ENCODE measurements around the gene SSTR3.

SSTR3 gene

GRCh38 chr22:37215890-37216289 lies 3.6 kb upstream of the SSTR3 start:
- no peak for DNase-seq
- Mint-ChIP-seq H3K9me3 (peaks cover 3% of the 10 kb centered on the region), H3K27ac (no peak overlapping the region), H3K36me3 (peaks cover 28% of the 10 kb centered on the region), H3K4me3 (no peak overlapping the region), H3K4me1 (peaks cover 59% of the 10 kb centered on the region), H3K27me3 (no peaks in the 10 kb centered on the region)
- CTCF ChIA-PET, result interaction anchor here (0.8 to 3.0 kb wide), 3 partner anchors 14 to 16 kb away, joined by 3 to 17 read pairs (median 3); no protein-coding TSS in a partner anchor

GRCh38 chr22:37214731-37215030 lies 2.4 kb upstream of the SSTR3 start:
- DNase-seq, result peak; percentile 5
- H3K4me3 Mint-ChIP-seq, result no peak overlapping the region
- H3K4me1 Mint-ChIP-seq, result peaks cover 47% of the 10 kb centered on the region
- no peak overlapping the region for H3K27ac Mint-ChIP-seq
- peaks cover 20% of the 10 kb centered on the region for H3K36me3 Mint-ChIP-seq
- no peaks in the 10 kb centered on the region for H3K27me3 Mint-ChIP-seq
- H3K9me3 Mint-ChIP-seq, result no peaks in the 10 kb centered on the region
- CTCF ChIA-PET, result no interaction called here

DNA sequence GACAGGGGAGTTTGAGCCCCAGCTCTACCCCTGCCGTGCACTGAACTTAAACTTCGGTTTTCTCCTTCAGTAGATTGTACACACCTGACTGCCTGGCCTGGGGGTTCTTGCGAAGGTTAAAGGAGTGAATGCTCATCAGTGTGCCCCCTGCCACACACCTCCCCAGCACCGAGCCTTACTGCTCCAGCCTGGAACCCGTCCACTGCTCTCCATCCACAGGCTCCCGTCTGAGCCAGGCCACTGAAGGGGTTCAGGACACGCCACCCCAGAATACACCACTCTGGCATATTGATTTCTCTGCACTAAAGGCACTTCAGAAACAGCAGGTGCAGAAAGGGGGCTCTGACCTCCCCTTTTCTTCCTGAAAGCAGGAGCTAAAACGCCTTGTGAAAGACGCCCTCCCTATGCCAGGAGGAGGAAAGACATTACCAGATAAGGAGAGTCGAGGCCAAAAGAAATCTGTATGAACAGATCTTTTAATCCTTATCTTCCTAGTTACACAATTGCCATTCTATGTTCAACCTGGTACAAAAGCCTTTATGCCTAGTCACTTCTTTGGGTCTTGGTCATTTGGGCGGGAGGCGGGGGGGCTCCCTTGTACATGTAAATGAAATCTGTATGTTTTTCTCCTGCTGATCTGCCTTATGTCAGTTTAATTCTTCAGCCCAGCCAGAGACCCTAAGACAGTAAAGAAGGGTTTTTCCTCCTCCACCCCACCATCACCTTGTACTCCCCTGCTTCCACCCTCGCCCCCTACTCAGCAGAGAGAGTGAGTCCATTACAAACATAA lies 1.9 kb upstream of the SSTR3 start:
- Mint-ChIP-seq H3K27me3 (no peaks in the 10 kb centered on the region), H3K4me3 (no peak overlapping the region), H3K4me1 (peaks cover 43% of the 10 kb centered on the region), H3K9me3 (no peaks in the 10 kb centered on the region), H3K36me3 (peaks cover 20% of the 10 kb centered on the region), H3K27ac (peak overlapping the region; percentile 50)
- peak; percentile 15 for DNase-seq
- CTCF ChIA-PET, result no interaction called here

DNA sequence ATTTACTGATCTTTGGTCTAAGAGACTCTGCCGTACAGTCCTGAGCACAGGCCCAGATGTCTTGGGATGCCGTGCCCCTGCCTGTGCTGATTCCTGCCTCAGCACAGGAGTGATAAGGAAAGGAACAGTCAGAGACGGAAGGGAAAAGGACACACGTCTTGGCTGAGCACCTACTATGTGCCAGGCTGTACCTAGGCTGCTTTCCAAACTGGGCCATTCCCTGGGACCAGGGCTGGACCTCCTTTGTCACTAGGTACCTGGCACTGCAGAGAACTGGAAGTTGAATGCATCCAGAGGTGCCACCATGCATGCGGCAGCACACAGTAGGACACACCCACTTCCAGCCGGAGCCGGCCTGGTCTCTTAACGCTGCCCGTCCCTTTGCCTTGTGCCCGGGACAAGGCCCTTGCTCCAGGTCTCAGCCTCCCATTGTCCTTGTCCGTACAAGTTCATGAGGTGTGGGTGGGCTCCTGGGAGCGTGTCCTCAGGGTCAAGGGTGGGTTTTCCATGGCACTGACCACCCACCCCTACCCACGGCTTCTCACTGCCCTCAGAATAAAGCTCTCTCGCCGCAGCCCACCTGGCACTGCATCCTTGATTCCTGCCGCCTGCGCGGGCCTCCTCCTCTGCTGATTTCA lies 1.1 kb upstream of the SSTR3 start:
- CTCF ChIA-PET, result no interaction called here
- H3K36me3 Mint-ChIP-seq, result peaks cover 20% of the 10 kb centered on the region
- H3K27me3 Mint-ChIP-seq, result no peaks in the 10 kb centered on the region
- H3K4me3 Mint-ChIP-seq, result no peak overlapping the region
- H3K4me1 Mint-ChIP-seq, result peaks cover 43% of the 10 kb centered on the region
- H3K27ac Mint-ChIP-seq, result no peak overlapping the region
- H3K9me3 Mint-ChIP-seq, result no peaks in the 10 kb centered on the region
- DNase-seq, result peak; percentile 14

DNA sequence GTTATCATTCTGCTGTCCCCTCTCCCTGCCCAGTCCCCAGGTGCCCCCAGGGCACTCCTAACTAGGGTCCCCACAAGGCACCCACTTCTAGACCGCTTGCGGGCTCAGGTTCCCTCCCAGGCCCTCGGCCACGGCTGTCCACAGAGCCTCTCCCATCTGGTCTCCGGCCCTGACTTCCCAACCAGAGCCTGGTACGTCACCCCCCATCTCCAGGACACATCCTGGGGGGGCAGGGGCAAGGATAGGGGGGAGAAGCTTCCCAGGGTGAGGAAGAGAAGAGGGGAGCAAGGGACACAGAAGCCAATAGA lies 457 bp downstream of the SSTR3 start:
- peaks cover 40% of the 10 kb centered on the region for H3K4me1 Mint-ChIP-seq
- no peaks in the 10 kb centered on the region for H3K9me3 Mint-ChIP-seq
- CTCF ChIA-PET, result no interaction called here
- no peaks in the 10 kb centered on the region for H3K27me3 Mint-ChIP-seq
- DNase-seq, result no peak
- H3K4me3 Mint-ChIP-seq, result no peak overlapping the region
- peaks cover 15% of the 10 kb centered on the region for H3K36me3 Mint-ChIP-seq
- no peak overlapping the region for H3K27ac Mint-ChIP-seq

DNA sequence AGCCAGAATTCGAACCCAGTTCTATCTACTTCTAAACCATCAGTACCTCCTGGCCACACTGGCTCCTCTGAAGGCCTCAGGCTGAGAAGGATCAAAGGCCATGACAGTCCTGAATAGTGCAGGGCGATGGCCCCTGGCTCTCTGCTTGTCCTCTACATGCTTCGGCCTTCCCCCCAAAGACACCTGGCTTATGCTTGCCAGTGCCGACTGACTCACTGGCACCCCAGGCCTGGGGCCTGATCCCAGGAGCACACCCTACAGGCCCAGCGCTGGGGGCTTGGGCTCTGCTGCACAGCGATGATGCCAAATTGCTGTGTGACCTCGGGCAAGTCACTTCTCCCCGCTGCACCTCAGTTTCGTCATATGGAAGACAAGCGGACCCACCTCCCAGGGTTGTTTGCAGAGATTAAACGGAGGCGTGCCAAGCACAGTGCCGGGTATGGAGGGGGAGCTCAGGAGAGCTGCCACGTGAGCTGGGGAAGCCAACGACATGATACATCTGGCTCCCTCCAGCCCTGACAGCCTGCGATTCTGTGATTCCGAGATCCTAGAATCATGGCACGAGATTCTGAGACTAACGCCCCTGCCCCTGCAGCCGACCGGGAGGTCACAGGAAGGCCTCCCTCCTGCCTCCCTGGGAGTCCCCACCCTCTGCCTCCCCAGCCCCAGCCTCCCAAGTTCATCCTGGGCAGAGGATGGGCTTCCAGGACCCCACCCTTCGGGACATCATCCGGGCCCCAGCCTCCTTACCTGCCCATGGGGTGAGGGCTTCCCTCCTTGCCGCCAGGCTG lies 1.0 kb downstream of the SSTR3 start:
- peaks cover 37% of the 10 kb centered on the region for H3K4me1 Mint-ChIP-seq
- CTCF ChIA-PET, result interaction anchor here (1.4 to 2.7 kb wide), 2 partner anchors 12 to 28 kb away, joined by 3 to 9 read pairs; no protein-coding TSS in a partner anchor
- H3K36me3 Mint-ChIP-seq, result peaks cover 11% of the 10 kb centered on the region
- no peaks in the 10 kb centered on the region for H3K9me3 Mint-ChIP-seq
- H3K27ac Mint-ChIP-seq, result no peak overlapping the region
- H3K27me3 Mint-ChIP-seq, result no peaks in the 10 kb centered on the region
- H3K4me3 Mint-ChIP-seq, result no peak overlapping the region
- peak; percentile 16 for DNase-seq

GRCh38 chr22:37210041-37210803 lies 2.1 kb downstream of the SSTR3 start:
- CTCF ChIA-PET, result interaction anchor here (1.4 to 2.7 kb wide), 2 partner anchors 11 to 29 kb away, joined by 3 to 9 read pairs; no protein-coding TSS in a partner anchor
- Mint-ChIP-seq H3K36me3 (peaks cover 5% of the 10 kb centered on the region), H3K4me1 (peaks cover 31% of the 10 kb centered on the region), H3K4me3 (no peak overlapping the region), H3K27me3 (no peaks in the 10 kb centered on the region), H3K27ac (no peak overlapping the region), H3K9me3 (no peaks in the 10 kb centered on the region)
- DNase-seq, result peak; percentile 19

GRCh38 chr22:37209140-37209845 lies 3.0 kb downstream of the SSTR3 start:
- no peak overlapping the region for H3K4me3 Mint-ChIP-seq
- peak overlapping the region; percentile 42 for H3K27ac Mint-ChIP-seq
- peaks cover 27% of the 10 kb centered on the region for H3K4me1 Mint-ChIP-seq
- CTCF ChIA-PET, result interaction anchor here (1.0 to 2.7 kb wide), 2 partner anchors 10 to 50 kb away, joined by 3 to 9 read pairs; no protein-coding TSS in a partner anchor
- peaks cover 5% of the 10 kb centered on the region for H3K36me3 Mint-ChIP-seq
- no peaks in the 10 kb centered on the region for H3K9me3 Mint-ChIP-seq
- no peaks in the 10 kb centered on the region for H3K27me3 Mint-ChIP-seq
- peak; percentile 14 for DNase-seq

GRCh38 chr22:37208401-37209139 lies 3.7 kb downstream of the SSTR3 start:
- CTCF ChIA-PET, result interaction anchor here (0.9 to 2.7 kb wide), 3 partner anchors 9 to 51 kb away, joined by 3 to 9 read pairs (median 4); no protein-coding TSS in a partner anchor

DNA sequence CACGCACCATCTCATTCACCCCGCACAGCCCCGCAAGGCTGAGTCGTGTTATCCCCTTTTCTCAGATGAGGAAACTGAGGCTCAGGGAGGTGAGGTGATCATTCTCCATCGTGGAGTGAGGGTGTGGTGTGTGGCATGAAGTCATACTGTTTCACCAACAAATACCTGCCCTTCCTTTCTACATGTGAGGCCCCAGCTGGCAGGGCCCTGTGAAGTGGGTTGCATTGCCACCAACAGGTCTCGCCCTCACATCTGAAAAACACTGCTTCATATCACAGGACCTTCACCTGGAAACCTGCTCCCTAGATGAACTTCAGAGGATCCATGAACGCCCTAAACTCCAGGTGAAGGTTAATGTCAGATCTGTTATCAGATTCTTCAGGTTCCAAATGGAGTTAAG lies 4.3 kb downstream of the SSTR3 start:
- peaks cover 25% of the 10 kb centered on the region for H3K4me1 Mint-ChIP-seq
- H3K27me3 Mint-ChIP-seq, result no peaks in the 10 kb centered on the region
- peak overlapping the region; percentile 80 for H3K27ac Mint-ChIP-seq
- H3K9me3 Mint-ChIP-seq, result no peaks in the 10 kb centered on the region
- DNase-seq, result peak; percentile 44
- CTCF ChIA-PET, result interaction anchor here (0.9 kb wide), 1 partner anchor 9 kb away, joined by 4 read pairs; no protein-coding TSS in a partner anchor
- no peak overlapping the region for H3K4me3 Mint-ChIP-seq
- no peaks in the 10 kb centered on the region for H3K36me3 Mint-ChIP-seq

More at GRCh38 chr22:37208401-37209139, 3.7 kb downstream of the SSTR3 start:
- Mint-ChIP-seq H3K27ac (peak overlapping the region; percentile 42), H3K4me1 (peaks cover 27% of the 10 kb centered on the region), H3K27me3 (no peaks in the 10 kb centered on the region), H3K9me3 (no peaks in the 10 kb centered on the region), H3K36me3 (peaks cover 3% of the 10 kb centered on the region), H3K4me3 (no peak overlapping the region)
- DNase-seq, result peak; percentile 21

DNA sequence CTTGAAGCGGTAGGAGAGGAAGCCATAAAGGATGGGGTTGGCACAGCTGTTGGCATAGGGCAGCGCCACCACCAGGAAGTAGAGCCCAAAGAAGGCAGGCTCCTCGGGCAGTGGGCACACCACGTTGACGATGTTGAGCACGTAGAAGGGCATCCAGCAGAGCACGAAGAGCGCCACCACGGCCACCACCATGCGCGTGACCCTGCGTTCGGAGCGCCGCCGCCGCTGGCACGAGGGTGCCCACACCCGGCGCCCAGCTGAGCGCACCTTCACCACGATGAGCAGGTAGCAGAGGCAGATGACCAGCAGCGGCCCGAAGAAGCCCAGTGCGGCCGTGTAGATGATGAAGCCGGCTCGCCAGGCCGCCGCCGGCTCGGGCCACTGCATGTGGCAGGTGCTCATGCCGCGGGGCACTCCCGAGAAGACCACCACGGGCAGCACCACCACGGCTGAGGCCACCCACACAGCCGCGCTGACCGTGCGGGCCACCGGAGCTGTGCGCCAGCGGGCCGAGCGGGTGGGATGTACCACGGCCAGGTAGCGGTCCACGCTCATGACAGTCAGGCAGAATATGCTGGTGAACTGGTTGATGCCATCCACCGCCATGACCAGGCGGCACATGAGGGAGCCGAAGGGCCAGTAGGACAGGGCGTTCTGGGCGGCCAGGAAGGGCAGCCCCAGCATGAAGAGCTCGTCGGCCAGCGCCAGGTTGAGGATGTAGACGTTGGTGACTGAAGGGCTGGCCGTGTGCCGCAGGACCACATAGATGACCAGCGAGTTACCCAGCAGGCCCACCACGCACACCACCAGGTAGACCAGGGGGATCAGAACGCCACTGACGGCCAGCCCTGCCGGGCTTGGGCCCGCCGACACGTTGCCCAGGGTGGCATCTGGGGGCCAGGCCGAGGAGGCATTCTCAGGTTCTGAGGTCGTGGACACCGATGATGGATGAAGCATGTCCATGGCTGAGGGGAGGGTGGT lies 5.1 kb downstream of the SSTR3 start:
- no peaks in the 10 kb centered on the region for H3K27me3 Mint-ChIP-seq
- CTCF ChIA-PET, result interaction anchor here (0.9 kb wide), 1 partner anchor 10 kb away, joined by 4 read pairs; no protein-coding TSS in a partner anchor
- H3K9me3 Mint-ChIP-seq, result no peaks in the 10 kb centered on the region
- H3K36me3 Mint-ChIP-seq, result no peaks in the 10 kb centered on the region
- H3K27ac Mint-ChIP-seq, result no peak overlapping the region
- DNase-seq, result peak; percentile 14
- H3K4me3 Mint-ChIP-seq, result no peak overlapping the region
- H3K4me1 Mint-ChIP-seq, result peaks cover 25% of the 10 kb centered on the region

Measured in activated naive CD4-positive, alpha-beta T cell treated with anti-CD3 and anti-CD28 coated beads, Interleukin-2, amount 10 ng/mL, durations not matched to agents 7 days and 5 days (primary cell).